ENCODE measurements around the gene ZNF688. TPM values are rescaled to one million over a fixed set of nuclear protein-coding genes. Genes with fewer than 3 reads are reported as not detected.

ZNF688 gene
- total and polyA plus RNA-seq, 2 of the 8 experiments (the other 6 are each of a cell fraction or from before 2014, with no cell fraction given): 2.7 to 3.5 TPM

GRCh38 chr16:30526137-30526822 is 45.2 kb downstream of the ZNF688 start, which contains the start of gene ZNF768 (continued):
- TF ChIP-seq CHD7 (IDR thresholded peaks at IDR 0.05; ENCODE audit: insufficient replicate concordance, low read length) (no peak), KDM1A (IDR thresholded peaks at IDR 0.05; ENCODE audit: borderline replicate concordance, low read length) (no peak), NRF1 (IDR thresholded peaks at IDR 0.05; ENCODE audit: low read depth, low read length) (no peak), SIX5 (IDR thresholded peaks at IDR 0.05; ENCODE audit: low read depth, low read length) (no peak), BCL11A (IDR thresholded peaks at IDR 0.05; ENCODE audit: low read depth in 2 of 2, low read length in 2 of 2) (no peak), ASH2L (IDR thresholded peaks at IDR 0.05; ENCODE audit: low read length) (no peak), PHF8 (conservative IDR thresholded peaks at IDR 0.05; ENCODE audit: low read depth, low read length) (peak; percentile 58), HDAC2 (IDR thresholded peaks at IDR 0.05; ENCODE audit: borderline replicate concordance in 1 of 2, low read depth in 2 of 2, low read length in 2 of 2) (no peak; a peak in 1 of 4 replicates), TBP (IDR thresholded peaks at IDR 0.05; ENCODE audit: low read depth, low read length) (peak; percentile 26; the same call in 1 of the 2 replicates), CREB1 (IDR thresholded peaks at IDR 0.05) (0 out of 2 replicates have a peak, but pooled peaks have one; percentile 12), GABPA (IDR thresholded peaks at IDR 0.05; ENCODE audit: borderline replicate concordance, insufficient read depth, low read length) (no peak)

Measured in H1 (cell line).